HepG2 (cell line): ENCODE measurements around the gene B4GALT5. TPM values are rescaled to one million over a fixed set of nuclear protein-coding genes. Genes with fewer than 3 reads are reported as not detected.

Experiments
- AHDC1 ChIP-seq: sonication (generic); formaldehyde crosslinking; IDR thresholded peaks from 2 replicates; pipeline ENCODE4 v1.5.1; 2020; ENCODE audit warnings: mild to moderate bottlenecking, missing genetic modification reagents, borderline replicate concordance
- GATAD2A ChIP-seq: IDR thresholded peaks from 2 replicates; pipeline ENCODE4 v1.6.1; 2016
- HDAC6 ChIP-seq: fragments of 200-600 bp; sonication (generic); IDR thresholded peaks from 2 replicates; pipeline ENCODE4 v1.7.0; 2017; ENCODE audit warnings: mild to moderate bottlenecking, antibody characterized with exemption, low read length, low read depth
- HIC2 ChIP-seq: sonication (generic); formaldehyde crosslinking; IDR thresholded peaks from 2 replicates; pipeline ENCODE4 v1.9.0; 2022; ENCODE audit warnings: low read depth, missing genetic modification reagents
- HOXA9 ChIP-seq: sonication (generic); formaldehyde crosslinking; IDR thresholded peaks from 2 replicates; pipeline ENCODE4 v1.8.1; 2022; ENCODE audit warnings: missing genetic modification reagents, mild to moderate bottlenecking, moderate library complexity, borderline replicate concordance
- KLF11 ChIP-seq: IDR thresholded peaks from 2 replicates; pipeline ENCODE4 v1.6.1; 2016; ENCODE audit warnings: missing compliant biosample characterization
- PHF20 ChIP-seq: sonication (generic); formaldehyde crosslinking; IDR thresholded peaks from 2 replicates; pipeline ENCODE4 v1.5.0; 2020; ENCODE audit warnings: mild to moderate bottlenecking, missing genetic modification reagents
- POLR2A ChIP-seq, 2 experiments: IDR thresholded peaks; 2 replicates each; pipeline ENCODE4 v1.6.1; 2011; ENCODE audit warnings: low read depth in 2 of 2, low read length in 2 of 2, mild to moderate bottlenecking in 1 of 2, moderate library complexity in 1 of 2; ENCODE audit not compliant: insufficient read depth in 1 of 2
- SALL2 ChIP-seq: sonication (generic); formaldehyde crosslinking; IDR thresholded peaks from 2 replicates; pipeline ENCODE4 v1.8.1; 2023; ENCODE audit warnings: mild to moderate bottlenecking, missing genetic modification reagents, inconsistent platforms
- SRF ChIP-seq: IDR thresholded peaks from 2 replicates; pipeline ENCODE4 v1.6.1; 2011; ENCODE audit warnings: mild to moderate bottlenecking, low read depth, low read length, moderate library complexity
- TBL1XR1 ChIP-seq: fragments of 150-350 bp; IDR thresholded peaks from 2 replicates; pipeline ENCODE4 v1.6.1; 2014; ENCODE audit warnings: borderline replicate concordance, low read length; ENCODE audit not compliant: partially characterized antibody
- THAP9 ChIP-seq: sonication (generic); formaldehyde crosslinking; IDR thresholded peaks from 2 replicates; pipeline ENCODE4; 2020; ENCODE audit warnings: missing genetic modification reagents, mild to moderate bottlenecking, borderline replicate concordance
- XBP1 ChIP-seq: sonication (generic); formaldehyde crosslinking; IDR thresholded peaks from 2 replicates; pipeline ENCODE4 v1.5.0; 2020; ENCODE audit warnings: missing genetic modification reagents
- ZFP37 ChIP-seq: sonication (generic); formaldehyde crosslinking; IDR thresholded peaks from 2 replicates; pipeline ENCODE4 v1.4.0; 2020; ENCODE audit warnings: missing genetic modification reagents, borderline replicate concordance
- ZFP41 ChIP-seq: sonication (generic); formaldehyde crosslinking; IDR thresholded peaks from 2 replicates; pipeline ENCODE4 v1.4.0; 2020; ENCODE audit warnings: mild to moderate bottlenecking, missing genetic modification reagents, borderline replicate concordance
- ZFX ChIP-seq: sonication (generic); formaldehyde crosslinking; IDR thresholded peaks from 2 replicates; pipeline ENCODE4 v1.4.0; 2020; ENCODE audit warnings: mild to moderate bottlenecking, low read depth, missing genetic modification reagents, moderate library complexity
- ZNF337 ChIP-seq: sonication (generic); formaldehyde crosslinking; IDR thresholded peaks from 2 replicates; pipeline ENCODE4 v1.5.1; 2020; ENCODE audit warnings: missing genetic modification reagents, low read depth, mild to moderate bottlenecking, borderline replicate concordance
- ZNF343 ChIP-seq: sonication (generic); formaldehyde crosslinking; IDR thresholded peaks from 2 replicates; pipeline ENCODE4 v1.4.0; 2020; ENCODE audit warnings: mild to moderate bottlenecking, missing genetic modification reagents
- ZNF850 ChIP-seq: sonication (generic); formaldehyde crosslinking; conservative IDR thresholded peaks from 2 replicates; pipeline ENCODE4 v1.9.0; 2021; ENCODE audit warnings: mild to moderate bottlenecking, missing genetic modification reagents
- polyA plus RNA-seq, 8 experiments: library from polyadenylated mRNA; depleted of rRNA in 3 of 8; stranded (reverse) in 7 of 8; unstranded in 1 of 8; fragments of >200 nt; fragmentation: Illumina TruSeq in 4 of 8; extraction: Trizol in 4 of 8; gene quantifications; 2 replicates each; pipeline versions ENCODE4 v1.2.1 to v1.2.3, GENCODE V29; 2011 to 2016; ENCODE audit warnings: low read depth in 4 of 8, missing spikeins in 1 of 8, mixed read lengths in 1 of 8; ENCODE audit not compliant: insufficient read depth in 1 of 8
- total RNA-seq, 5 experiments: library from RNA; depleted of rRNA; stranded (reverse); fragments of >200 nt; fragmentation: Illumina TruSeq; extraction: Trizol; gene quantifications; 2 replicates each; pipeline ENCODE4 v1.2.3, GENCODE V29; 2016; ENCODE audit warnings: low read depth in 1 of 5

B4GALT5 gene
- total and polyA plus RNA-seq, 2 of the 13 experiments (the other 11 are each of a cell fraction or from before 2014, with no cell fraction given) = 27.3 to 30.9 TPM

- TF ChIP-seq AHDC1 (CRISPR knock-in tag) (no peak), TBL1XR1 (peak; percentile 53), THAP9 (CRISPR knock-in tag) (peak; percentile 79), ZNF850 (no peak), HDAC6 (no peak), HOXA9 (no peak), ZFP37 (CRISPR knock-in tag) (no peak), ZNF343 (CRISPR knock-in tag) (no peak), PHF20 (CRISPR knock-in tag) (no peak), SALL2 (CRISPR knock-in tag) (no peak; the same call in 1 of the 2 replicates), XBP1 (CRISPR knock-in tag) (no peak), ZFP41 (CRISPR knock-in tag) (no peak), SRF (no peak), ZFX (CRISPR knock-in tag) (peak; percentile 39; the same call in 1 of the 2 replicates), KLF11 (CRISPR knock-in tag) (peak; percentile 88; the same call in 1 of the 2 replicates), HIC2 (CRISPR knock-in tag) (no peak; the same call in 1 of the 2 replicates), GATAD2A (CRISPR knock-in tag) (peak; percentile 72), POLR2A (IDR thresholded peaks at IDR 0.05; ENCODE audit: insufficient read depth in 1 of 2, low read depth in 2 of 2, low read length in 2 of 2) (no peak), ZNF337 (CRISPR knock-in tag) (0 out of 2 replicates have a peak, but pooled peaks have one; percentile 58)
These were observed 104.7 kb downstream of the B4GALT5 start (continued) for GRCh38 chr20:49608752-49609670.
